Measurements from ENCODE around the gene ARMC12.
"Not testable (repeated sequence)": the region's sequence is repeated elsewhere in the genome, so short reads cannot be mapped to it uniquely, and the experiment has no call there.

The ARMC12 gene

DNA sequence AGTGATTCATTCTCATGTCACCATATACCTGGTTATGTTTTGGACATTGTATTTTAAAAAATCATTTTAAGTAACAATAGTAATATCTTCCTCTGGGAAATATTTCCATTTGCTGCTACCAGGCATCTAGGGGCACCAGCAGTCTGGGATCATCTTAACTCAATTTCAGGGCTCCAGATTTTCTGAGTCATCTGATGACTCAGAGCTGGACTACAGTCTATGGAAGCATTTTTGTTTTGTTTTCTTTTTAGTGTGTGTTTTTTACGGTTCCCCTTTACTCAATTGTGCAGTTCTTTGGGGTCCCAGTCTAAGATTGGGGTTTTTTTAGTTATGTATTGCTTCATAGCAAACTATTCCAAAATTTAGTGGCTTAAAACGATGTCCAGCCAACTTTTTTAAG is 42.4 kb upstream of the ARMC12 start:
- no peak for DNase-seq (ENCODE audit: low spot score)
- in situ Hi-C loops (cut with MboI; ENCODE audit: low pct_unique_long_range_greater_than_20kb, low sequenced_read_pairs, unreplicated experiment): no loop called here
- TF ChIP-seq, protein P1, sequence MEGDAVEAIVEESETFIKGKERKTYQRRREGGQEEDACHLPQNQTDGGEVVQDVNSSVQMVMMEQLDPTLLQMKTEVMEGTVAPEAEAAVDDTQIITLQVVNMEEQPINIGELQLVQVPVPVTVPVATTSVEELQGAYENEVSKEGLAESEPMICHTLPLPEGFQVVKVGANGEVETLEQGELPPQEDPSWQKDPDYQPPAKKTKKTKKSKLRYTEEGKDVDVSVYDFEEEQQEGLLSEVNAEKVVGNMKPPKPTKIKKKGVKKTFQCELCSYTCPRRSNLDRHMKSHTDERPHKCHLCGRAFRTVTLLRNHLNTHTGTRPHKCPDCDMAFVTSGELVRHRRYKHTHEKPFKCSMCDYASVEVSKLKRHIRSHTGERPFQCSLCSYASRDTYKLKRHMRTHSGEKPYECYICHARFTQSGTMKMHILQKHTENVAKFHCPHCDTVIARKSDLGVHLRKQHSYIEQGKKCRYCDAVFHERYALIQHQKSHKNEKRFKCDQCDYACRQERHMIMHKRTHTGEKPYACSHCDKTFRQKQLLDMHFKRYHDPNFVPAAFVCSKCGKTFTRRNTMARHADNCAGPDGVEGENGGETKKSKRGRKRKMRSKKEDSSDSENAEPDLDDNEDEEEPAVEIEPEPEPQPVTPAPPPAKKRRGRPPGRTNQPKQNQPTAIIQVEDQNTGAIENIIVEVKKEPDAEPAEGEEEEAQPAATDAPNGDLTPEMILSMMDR (IDR thresholded peaks at IDR 0.05; ENCODE audit: extremely low read depth, insufficient read depth, missing control alignments): no peak

DNA sequence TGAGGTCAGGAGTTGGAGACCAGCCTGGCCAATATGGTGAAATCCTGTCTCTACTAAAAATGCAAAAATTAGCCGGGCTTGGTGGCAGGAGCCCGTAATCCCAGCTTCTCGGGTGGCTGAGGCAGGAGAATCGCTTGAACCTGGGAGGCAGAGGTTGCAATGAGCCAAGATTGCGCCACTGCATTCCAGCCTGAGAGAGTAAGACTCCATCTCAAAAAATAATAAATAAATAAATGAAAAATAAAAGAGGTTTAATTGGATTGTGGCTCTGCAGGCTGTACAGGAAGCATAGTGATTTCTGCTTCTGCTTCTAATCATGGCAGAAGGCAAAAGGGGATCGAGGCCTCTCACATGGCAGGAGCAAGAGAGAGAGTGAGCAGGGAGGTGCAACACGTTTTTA is 38.4 kb upstream of the ARMC12 start:
- in situ Hi-C loops (cut with MboI; ENCODE audit: low pct_unique_long_range_greater_than_20kb, low sequenced_read_pairs, unreplicated experiment); DNase-seq (ENCODE audit: low spot score): not testable (repeated sequence)

DNA sequence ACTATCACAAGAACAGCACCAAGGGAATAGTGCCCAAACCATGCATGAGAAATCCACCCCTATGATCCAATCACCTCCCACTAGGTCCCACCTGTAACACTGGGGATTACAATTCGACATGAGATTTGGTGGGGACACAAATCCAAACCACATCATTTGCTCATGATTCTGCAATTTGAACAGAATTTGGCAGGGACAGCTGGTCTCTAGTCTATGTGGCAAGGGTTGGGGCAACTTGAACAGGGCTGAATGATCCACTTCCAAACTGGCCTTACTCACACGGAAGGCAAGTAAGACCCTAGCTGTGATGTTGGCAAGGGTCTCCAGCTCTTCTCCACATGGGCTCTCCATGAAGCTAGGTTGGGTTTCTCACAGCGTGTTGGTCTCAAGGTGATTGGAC is 38.0 kb upstream of the ARMC12 start:
- DNase-seq (ENCODE audit: low spot score): no peak
- TF ChIP-seq, protein P1 (IDR thresholded peaks at IDR 0.05; ENCODE audit: extremely low read depth, insufficient read depth, missing control alignments): no peak
- in situ Hi-C loops (cut with MboI; ENCODE audit: low pct_unique_long_range_greater_than_20kb, low sequenced_read_pairs, unreplicated experiment): no loop called here

DNA sequence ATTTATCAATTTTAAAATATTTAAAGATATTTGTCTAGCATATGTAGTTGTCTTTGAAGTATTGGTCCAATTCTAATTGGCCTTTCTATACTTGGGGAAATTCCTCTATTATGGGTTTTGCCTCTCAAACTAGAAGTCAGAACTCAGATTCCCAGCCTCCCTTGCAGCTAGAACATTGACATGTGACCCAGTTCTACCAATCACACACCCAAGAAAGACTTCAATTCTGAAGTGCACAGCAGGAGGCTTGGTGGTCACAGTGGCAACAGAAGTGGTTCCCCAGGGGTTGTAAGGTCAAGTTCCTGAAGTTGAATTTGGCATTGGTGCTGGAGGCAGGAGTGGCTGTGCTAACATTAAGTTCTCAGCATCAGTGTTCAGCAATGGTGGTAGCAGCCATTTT is 33.3 kb upstream of the ARMC12 start:
- in situ Hi-C loops (cut with MboI; ENCODE audit: low pct_unique_long_range_greater_than_20kb, low sequenced_read_pairs, unreplicated experiment): no loop called here
- TF ChIP-seq, protein P1 (IDR thresholded peaks at IDR 0.05; ENCODE audit: extremely low read depth, insufficient read depth, missing control alignments): no peak
- DNase-seq (ENCODE audit: low spot score): no peak

DNA sequence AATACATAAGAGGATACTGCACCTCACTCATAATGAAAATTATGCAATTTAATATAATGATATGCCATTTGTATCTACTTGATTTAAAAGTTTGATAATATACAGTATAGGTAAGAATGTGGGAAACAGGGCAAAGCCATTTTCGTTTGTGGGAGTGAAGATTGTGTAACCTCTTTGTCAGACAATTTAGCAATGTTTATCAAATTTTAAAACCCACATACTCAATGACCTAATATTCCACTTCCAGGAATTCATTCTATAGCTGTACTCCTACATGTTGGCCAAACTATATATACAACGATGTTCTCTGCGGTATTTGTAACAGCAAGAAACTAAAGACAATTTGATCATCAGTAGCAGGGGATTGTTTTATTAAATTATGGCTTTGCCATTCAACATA is 30.4 kb upstream of the ARMC12 start:
- DNase-seq (ENCODE audit: low spot score): no peak
- TF ChIP-seq, protein P1 (IDR thresholded peaks at IDR 0.05; ENCODE audit: extremely low read depth, insufficient read depth, missing control alignments): no peak
- in situ Hi-C loops (cut with MboI; ENCODE audit: low pct_unique_long_range_greater_than_20kb, low sequenced_read_pairs, unreplicated experiment): no loop called here

DNA sequence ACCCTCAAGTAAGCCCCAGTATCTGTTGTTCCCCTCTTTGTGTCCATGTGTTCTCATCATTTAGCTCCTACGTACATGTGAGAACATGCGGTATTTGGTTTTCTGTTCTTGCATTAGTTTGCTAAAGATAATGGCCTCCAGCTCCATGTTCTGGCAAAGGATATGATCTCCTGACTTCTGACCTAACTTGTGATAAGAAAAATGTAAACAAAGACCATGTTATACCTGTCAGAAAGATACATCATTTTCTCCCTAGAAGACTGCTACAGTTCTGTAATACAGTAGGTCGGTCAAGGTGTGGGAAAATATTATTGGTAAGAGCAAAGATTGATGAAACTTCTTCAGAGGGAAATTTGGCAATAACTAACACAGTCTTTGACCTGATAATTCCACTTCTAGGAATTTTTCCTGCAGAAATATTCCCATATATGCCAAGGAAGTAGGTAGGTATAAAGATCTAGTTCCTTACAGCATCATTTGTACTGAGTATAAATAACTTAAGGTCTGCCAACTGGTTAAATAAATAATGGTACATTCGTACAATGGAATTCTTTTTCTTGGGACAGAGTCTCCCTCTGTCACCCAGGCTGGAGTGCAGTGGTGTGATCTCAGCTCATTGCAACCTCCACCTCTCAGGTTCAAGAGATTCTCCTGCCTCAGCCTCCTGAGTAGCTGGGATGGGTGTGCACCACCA is 29.0 kb upstream of the ARMC12 start:
- DNase-seq (ENCODE audit: low spot score): no peak
- in situ Hi-C loops (cut with MboI; ENCODE audit: low pct_unique_long_range_greater_than_20kb, low sequenced_read_pairs, unreplicated experiment): no loop called here
- TF ChIP-seq, protein P1 (IDR thresholded peaks at IDR 0.05; ENCODE audit: extremely low read depth, insufficient read depth, missing control alignments): no peak

DNA sequence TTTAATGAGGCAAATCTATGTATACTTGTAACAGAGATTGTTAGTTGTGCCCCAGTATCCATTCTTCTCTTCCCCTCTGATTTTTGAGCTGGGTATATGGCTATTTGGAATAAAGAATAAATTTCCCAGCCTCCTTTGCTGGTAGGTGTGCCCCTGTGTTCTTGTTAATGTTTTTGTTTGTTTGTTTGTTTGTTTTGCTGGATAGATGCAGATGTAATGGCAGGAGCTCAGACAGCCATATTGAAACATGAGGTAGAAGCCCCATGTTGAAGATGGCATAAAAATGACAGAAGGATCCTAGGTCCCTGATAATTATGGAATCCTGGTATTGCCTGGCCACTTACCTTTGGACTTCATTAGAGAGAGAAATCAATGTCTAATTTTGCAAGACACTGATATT is 28.2 kb upstream of the ARMC12 start:
- TF ChIP-seq, protein P1 (IDR thresholded peaks at IDR 0.05; ENCODE audit: extremely low read depth, insufficient read depth, missing control alignments): no peak
- in situ Hi-C loops (cut with MboI; ENCODE audit: low pct_unique_long_range_greater_than_20kb, low sequenced_read_pairs, unreplicated experiment): no loop called here
- no peak for DNase-seq (ENCODE audit: low spot score)
